HG03378 (cell line): Measurements from ENCODE around the gene SELENON.
A peak's percentile ranks its signal among the peaks of the same experiment; 100 is the strongest.

Source experiments
- ATAC-seq: cut with Tn5 transposase; IDR thresholded peaks from one replicate; pipeline ENCODE4 v1.9.1; 2021; ENCODE audit warnings: mild to moderate bottlenecking, moderate library complexity; ENCODE audit not compliant: unreplicated experiment

The SELENON gene

DNA sequence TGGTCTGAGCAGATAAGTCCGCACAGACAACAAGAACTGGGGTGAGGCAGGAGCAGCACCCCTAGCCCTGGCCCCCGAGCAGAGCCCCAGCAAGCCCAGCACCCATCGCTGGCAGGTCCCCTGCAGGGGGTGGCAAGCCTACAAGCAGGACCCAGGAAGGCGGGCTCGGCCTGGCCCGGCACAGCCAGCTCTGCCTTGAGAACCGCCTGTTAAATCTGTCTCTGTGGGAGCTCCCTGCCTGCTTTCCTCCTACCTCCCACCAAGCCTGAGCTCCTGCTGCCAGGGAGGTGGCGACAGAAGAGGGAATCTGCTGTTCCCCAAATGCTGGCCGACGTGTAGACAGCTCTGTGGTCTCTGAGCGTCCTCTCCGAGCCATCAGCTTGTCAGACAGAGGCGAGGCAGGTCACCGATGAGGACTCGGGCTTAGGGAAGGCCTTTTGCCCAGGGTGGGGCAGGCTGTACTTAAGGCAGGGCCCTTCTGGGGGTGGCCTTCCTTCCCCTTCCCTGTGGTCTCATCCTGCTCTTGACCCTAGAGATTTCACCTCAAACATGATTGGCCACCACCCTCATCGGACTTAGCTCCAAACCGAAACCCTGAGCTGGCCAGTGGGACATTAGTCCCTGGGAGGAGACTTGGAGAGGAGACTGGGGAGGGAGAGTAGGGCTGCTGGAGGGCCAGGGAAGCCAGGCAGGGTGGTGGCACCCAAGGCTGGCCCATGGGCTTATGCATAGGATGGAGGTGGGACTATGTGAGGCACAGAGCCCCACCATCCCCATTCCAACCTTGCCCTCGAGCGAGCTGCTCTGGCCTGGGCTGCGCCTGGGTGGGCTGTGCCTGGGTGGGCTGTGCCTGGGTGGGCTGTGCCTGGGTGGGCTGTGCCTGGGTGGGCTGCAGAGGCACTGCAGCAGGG, 7.7 kb downstream of the SELENON start:
- no peak for ATAC-seq

- no peak for ATAC-seq
Observed at GRCh38 chr1:25808481-25809244, 8.7 kb downstream of the SELENON start.

DNA sequence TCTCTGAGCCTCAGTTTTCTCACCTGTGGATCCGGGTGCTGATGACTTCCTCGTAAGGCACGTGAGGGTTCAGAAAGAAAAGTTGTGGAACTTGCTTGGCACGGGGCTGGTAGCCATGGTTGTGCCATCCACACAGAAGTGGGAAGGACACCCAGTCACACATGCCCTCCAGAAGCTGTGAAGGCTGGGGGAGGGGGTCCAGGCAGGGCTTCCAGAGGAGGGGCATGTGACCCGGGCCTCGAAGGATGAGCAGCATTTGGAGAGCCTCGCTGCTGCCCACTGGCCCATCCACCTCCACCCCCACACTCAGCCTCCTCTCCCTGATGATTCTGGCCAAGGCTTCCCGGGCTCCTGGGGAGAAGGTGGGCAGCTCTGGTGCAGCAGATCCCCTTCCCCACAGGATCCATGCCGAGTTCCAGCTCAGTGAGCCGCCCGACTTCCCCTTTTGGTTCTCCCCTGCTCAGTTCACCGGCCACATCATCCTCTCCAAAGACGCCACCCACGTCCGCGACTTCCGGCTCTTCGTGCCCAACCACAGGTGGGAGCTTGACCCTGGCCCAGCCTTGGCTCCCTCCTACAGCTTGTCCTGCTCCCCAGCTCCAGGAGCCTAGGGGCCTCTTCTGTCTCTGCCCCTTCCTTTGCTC, 9.4 kb downstream of the SELENON start:
- no peak for ATAC-seq

DNA sequence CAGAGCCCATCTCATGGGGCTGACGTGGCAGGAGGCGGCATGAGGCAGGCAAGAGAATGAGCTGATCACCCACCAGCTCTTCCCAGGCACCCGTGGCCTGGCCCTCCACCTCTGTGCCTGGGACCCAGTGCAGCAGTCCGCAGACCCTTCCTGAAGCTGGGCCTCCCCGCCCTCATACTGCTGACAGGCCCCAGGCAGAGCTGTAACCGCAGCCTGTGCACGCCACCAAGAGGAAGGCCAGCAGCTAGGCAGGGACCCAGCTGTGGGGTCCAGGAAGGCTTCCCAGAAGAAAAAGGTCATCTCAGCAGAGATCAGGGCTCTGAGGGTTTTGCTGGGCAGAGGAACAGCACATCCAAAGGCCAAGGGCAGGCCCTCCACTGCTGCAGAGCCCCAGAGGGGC, 9.9 kb downstream of the SELENON start:
- no peak for ATAC-seq

DNA sequence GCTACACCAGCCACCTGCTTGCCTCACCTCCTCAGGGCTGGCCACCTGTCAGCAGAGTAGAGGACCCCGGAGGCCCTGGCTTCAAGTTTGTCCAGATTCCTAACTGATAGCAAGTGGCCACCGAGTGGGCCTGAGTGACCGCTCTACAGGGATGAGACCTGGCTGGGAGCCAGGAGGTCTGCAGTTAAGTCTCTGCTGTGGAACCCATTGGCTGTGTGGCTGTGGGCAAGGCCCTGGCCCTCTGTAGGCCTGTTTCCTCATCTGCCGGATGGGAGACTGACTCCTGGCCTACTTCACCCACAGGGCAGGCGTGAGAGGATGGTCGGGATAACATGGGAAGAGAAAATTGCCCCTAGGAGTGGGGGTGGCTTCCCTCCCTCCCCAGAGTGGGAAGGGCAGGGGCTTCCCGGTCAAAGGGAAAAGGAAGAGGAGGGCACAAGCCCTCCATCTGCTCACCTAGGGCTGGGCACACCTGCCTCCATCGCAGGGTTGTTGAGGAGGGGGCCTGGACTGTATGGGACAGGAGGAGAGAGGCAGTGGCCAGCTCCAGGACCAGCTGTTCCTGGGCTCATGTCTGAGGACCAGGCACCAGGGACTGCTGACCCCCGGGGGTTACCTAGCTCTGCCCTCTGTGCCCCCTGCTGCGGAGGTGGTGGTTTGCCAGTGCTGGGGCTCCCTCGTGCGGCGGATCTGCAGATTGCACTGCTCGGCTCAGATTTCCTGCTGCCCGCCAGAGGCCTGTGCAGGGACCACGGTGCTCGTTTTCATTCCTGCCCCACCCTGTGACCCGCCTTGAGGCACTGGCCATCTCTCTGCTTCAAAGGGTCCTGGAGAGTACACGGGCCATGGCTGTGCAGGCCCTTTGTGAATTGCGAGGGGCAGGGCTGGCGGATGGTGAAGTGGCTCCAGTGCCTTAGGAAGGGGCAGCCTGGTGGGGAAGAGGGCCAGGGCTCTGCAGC, 10.6 kb downstream of the SELENON start:
- no peak for ATAC-seq

- ATAC-seq = no peak
Observed at GRCh38 chr1:25811384-25812082, 11.5 kb downstream of the SELENON start.

- no peak for ATAC-seq
Observed at GRCh38 chr1:25813071-25813733, 13.2 kb downstream of the SELENON start.

DNA sequence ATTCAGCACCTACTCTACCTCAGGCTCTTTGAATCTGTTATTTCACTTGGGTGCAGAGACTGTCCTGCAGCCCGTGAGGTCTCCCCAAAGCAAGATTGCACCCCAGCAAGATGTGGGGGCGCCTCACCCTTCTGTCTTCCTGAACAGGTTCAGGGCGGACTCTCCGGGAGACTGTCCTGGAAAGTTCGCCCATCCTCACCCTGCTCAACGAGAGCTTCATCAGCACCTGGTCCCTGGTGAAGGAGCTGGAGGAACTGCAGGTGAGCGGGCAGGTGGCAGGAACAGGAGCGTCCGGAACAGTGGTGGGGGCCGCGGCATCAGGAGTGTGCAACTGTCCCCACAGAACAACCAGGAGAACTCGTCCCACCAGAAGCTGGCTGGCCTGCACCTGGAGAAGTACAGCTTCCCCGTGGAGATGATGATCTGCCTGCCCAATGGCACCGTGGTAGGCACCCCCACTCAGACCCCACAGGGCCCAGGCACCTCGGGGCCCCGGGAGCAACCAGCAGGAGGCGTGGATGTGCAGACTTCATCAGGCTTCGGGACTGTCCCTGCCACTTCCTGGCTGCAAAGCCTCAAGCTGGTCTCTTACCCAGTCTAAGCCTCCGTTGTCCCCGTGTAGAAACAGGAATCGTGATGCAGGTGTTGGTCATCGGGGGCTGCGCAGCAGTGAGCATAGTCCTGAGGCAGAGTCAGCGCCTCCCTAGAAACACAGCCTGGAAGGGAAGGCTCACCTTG, 13.9 kb downstream of the SELENON start:
- no peak for ATAC-seq

DNA sequence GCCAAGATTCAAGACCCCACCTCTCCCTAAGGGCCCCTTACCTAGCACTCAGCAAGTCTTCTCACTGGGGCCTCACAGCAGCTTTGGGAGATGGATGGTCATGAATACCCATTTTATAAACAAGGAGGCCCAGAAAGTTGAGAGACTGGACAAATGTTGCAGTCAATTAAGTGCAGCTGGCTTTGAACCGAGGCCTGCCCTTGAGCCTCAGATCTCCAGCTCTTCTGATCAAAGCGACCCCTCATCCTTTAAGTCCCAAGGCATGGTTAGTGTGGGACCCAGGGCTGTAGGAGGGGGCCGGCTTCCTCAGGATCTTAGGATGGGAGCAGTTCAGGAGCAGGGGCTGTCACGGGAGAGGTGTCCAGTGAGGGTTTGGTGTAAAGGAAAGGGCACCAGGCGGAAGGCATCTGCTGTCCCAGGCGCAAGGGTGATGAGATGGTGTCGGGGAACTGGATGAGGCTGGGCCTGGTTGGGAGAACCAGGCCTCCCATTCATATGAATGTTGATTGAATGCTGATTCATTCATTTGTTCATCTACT, 14.6 kb downstream of the SELENON start:
- no peak for ATAC-seq

DNA sequence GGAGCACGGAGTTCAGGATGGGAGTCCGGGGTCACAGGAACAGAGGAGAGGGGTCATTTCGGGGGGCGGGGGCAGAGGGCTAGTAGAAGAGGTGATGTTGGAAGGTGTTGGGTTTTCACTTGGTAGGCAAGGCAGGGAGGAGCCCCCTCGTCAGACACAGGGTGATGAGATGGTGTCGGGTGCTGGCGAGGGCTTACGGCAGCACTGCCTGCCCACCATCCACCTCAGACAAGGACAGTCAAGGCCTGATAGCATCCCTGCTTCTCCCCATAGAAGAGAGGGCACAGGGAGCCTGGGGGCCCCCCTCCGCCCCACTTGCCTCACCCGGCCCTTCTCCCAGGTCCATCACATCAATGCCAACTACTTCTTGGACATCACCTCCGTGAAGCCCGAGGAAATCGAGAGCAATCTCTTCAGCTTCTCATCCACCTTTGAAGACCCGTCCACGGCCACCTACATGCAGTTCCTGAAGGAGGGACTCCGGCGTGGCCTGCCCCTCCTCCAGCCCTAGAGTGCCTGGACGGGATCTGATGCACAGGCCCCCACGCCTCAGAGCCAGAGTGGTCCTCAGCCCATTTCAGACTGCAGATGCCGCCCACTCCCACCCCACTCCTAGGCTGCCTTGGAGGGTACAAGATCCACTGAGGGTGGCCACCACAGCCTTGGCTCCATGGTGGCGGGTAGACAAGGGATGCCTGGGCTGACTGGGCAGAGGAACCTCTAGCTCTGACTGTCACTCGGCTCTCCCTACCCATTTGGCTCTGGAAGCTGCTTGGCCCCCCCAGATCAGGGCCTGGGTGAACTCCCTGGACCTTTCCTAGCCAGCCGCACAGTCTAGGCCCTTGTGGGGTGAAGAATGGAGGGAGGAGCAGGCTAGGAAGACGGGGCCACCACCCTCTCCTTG, 15.5 kb downstream of the SELENON start:
- ATAC-seq = no peak

DNA sequence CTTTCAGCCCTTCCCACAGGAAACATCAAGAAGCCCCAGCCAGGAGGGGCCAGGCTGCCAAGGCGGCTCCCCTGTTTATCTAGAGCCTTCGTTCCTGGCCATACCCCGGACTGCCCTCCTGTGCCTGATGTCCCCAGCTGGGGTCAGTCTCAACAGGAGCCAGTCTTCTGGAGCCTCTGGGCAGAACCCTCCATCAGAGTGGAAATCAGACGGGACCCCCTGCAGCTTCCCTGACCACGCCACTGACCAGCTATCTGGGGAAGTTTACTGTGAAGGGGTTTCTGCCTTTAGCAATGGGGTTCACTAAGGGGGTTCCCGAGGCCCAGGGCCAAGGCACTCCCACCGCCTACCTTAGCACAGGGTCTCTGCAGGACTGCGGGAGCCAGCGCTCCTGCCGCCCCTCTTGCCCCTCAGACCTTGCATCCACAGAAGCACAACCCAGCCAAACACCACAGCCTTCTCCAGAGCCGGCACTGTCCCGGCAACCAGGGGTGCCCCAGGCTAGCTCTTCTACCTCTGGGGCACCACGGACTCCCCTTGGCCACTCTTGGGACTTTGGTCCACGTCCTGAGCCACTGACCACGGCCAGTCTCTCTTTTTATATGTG, 16.2 kb downstream of the SELENON start:
- no peak for ATAC-seq

DNA sequence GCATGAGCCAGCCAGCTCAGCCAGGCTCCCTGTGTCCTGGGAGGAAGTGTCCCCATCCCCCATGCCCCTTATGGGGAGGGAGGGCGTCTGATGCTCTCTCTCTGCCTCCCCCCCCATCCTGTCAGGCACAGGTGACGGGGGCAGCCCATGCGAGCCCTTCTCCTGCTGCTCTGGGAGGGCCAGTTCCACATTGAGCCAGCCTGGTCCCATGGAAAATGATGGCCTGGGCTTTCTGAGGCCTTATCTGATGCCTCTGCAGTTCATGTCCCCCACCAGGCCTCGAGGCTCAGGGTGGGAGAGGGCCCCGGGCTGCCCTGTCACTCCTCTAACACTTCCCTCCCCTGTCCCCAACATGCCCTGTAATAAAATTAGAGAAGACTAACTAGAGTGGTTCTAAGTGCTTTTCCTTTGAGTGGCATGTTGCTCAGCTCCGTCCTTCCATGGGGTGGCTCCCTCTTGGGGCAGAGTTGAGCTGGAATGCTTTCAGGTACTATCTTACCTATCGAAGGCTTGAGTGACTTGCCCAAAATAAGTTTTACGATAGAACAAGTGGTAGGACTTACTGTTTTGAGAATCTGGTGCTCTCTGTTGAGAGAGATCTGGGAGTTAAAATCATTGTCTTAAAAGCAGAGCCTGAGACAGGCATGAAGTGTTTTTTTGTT, 18.0 kb downstream of the SELENON start:
- no peak for ATAC-seq

- no peak for ATAC-seq
Observed at GRCh38 chr1:25818569-25818968, 18.6 kb downstream of the SELENON start.

- peak; percentile 58 for ATAC-seq
Observed at GRCh38 chr1:25819491-25820246, 19.7 kb downstream of the SELENON start, which contains the start of gene MTFR1L. MTFR1L (plus strand) TSS chr1:25819954; CDS start chr1:25823105, 3,151 bp downstream.
